Hematopoietic multipotent progenitor cell treated with erythropoietin and hydrocortisone succinate and interleukin-3 and kit ligand, for 4 days (in vitro differentiated cells): ENCODE results near the gene CASKIN1.
"Not testable (repeated sequence)": the region's sequence is repeated elsewhere in the genome, so short reads cannot be mapped to it uniquely, and the experiment has no call there.

Experiments
- DNase-seq: peaks from one replicate; pipeline ENCODE4 v3.0.0-alpha.2; 2015

CASKIN1 gene

GRCh38 chr16:2155091-2155950, 41.1 kb downstream of the CASKIN1 start, which contains the start of gene TRAF7:
Gene TRAF7, plus strand, starts transcription at chr16:2155782. Its CDS starts 8,139 bp downstream, at chr16:2163921.
- DNase-seq: peak; percentile 100

- DNase-seq: peak; percentile 45
Observed at GRCh38 chr16:2154533-2155090, 41.8 kb downstream of the CASKIN1 start.

GRCh38 chr16:2152695-2153506, 43.5 kb downstream of the CASKIN1 start:
- DNase-seq: peak; percentile 53

GRCh38 chr16:2151188-2152091, 45.0 kb downstream of the CASKIN1 start:
- peak; percentile 42 for DNase-seq

GRCh38 chr16:2150418-2151187, 45.8 kb downstream of the CASKIN1 start:
- peak; percentile 69 for DNase-seq

GRCh38 chr16:2149630-2150417, 46.6 kb downstream of the CASKIN1 start:
- peak; percentile 56 for DNase-seq

- peak; percentile 60 for DNase-seq
Observed at GRCh38 chr16:2148714-2149629, 47.4 kb downstream of the CASKIN1 start.

GRCh38 chr16:2147981-2148671, 48.3 kb downstream of the CASKIN1 start, which contains the start of gene RAB26:
Gene RAB26, plus strand, starts transcription at chr16:2148625. Its CDS starts 159 bp downstream, at chr16:2148784.
- DNase-seq: peak; percentile 80

GRCh38 chr16:2147378-2147777, 49.0 kb downstream of the CASKIN1 start:
- DNase-seq: no peak

- DNase-seq: no peak
Observed at GRCh38 chr16:2145843-2146242, 50.6 kb downstream of the CASKIN1 start.

GRCh38 chr16:2143878-2144485, 52.4 kb downstream of the CASKIN1 start:
- no peak for DNase-seq

- no peak for DNase-seq
Observed at GRCh38 chr16:2142942-2143877, 53.2 kb downstream of the CASKIN1 start.

GRCh38 chr16:2135770-2136490, 60.5 kb downstream of the CASKIN1 start, which contains the start of gene PKD1:
Gene PKD1, minus strand, starts transcription at chr16:2135898. Its CDS starts 209 bp downstream, at chr16:2135689.
- DNase-seq: peak; percentile 95

GRCh38 chr16:2135071-2135470, 61.3 kb downstream of the CASKIN1 start:
- DNase-seq: not testable (repeated sequence)

GRCh38 chr16:2133797-2134196, 62.6 kb downstream of the CASKIN1 start:
- not testable (repeated sequence) for DNase-seq

- DNase-seq: not testable (repeated sequence)
Observed at GRCh38 chr16:2129890-2130447, 66.4 kb downstream of the CASKIN1 start.
